ENCODE data around the gene EFNB2.

GRCh38 chr13:106455777-106456176 is 79.7 kb downstream of the EFNB2 start:
- TF ChIP-seq CTCF (IDR thresholded peaks at IDR 0.05) (no peak), POLR2A (IDR thresholded peaks at IDR 0.05) (no peak)

Measured in adrenal gland (tissue), 5 donors.